ENCODE results near the gene TUBE1. TPM values are rescaled to one million over a fixed set of nuclear protein-coding genes. Genes with fewer than 3 reads are reported as not detected.

TUBE1 gene
- total and polyA plus RNA-seq, 2 of the 4 experiments (the other 2 are of a cell fraction): 7.9 to 8.6 TPM

DNA sequence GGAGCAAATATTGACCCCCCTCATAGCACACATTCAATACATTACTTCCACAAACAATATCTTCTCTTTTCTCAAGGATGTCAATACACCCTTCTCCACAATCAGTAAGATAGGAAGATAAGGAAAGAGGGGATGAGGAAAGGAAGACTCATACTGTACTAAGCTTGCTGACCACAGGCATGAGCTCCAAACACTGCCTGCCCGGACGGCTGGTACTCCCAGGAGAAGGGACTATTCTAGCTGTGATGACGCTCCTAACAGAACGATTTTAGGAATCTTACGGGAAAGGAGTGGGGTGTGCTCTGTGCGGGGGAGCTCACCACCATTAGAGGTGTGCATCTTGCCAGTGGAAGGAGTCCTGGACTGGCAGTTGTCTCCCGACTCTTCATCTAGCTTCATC is 37.3 kb downstream of the TUBE1 start:
- Histone ChIP-seq H4K20me1 (ENCODE audit: insufficient read depth, low read length) (no peaks in the 10 kb centered on the region), H3K9me3 (ENCODE audit: control insufficient read depth, insufficient read depth, low read length) (no peaks in the 10 kb centered on the region; the same call in 1 of the 2 replicates), H3K9me1 (ENCODE audit: insufficient read depth, low read length) (0 out of 2 replicates have a peak, but pooled peaks cover 2% of the 10 kb centered on the region), H4K8ac (ENCODE audit: low read depth in 2 of 2, low read length in 2 of 2) (no peak overlapping the region), H3K23ac (ENCODE audit: low read depth, low read length) (no peak overlapping the region), H3K4me3 (ENCODE audit: insufficient read depth, low read depth, low read length) (no peak overlapping the region), H3K4me1 (ENCODE audit: control insufficient read depth, insufficient read depth, low read length) (peaks cover 3% of the 10 kb centered on the region), H2BK120ac (ENCODE audit: low read depth, low read length) (no peak overlapping the region), H2BK15ac (ENCODE audit: low read depth, low read length) (no peak overlapping the region), H3K18ac (ENCODE audit: low read depth, low read length) (no peak overlapping the region), H3K9ac (ENCODE audit: low read depth, low read length) (no peak overlapping the region), H3K4ac (ENCODE audit: low read depth, low read length) (no peak overlapping the region), H3K79me1 (ENCODE audit: low read depth in 1 of 2, low read length in 2 of 2) (no peaks in the 10 kb centered on the region), H3K27me3 (ENCODE audit: control insufficient read depth, insufficient read depth, low read length) (no peaks in the 10 kb centered on the region), H3K14ac (replicated peaks; ENCODE audit: low read depth, low read length) (no peak overlapping the region), H2AK5ac (ENCODE audit: low read depth, low read length) (no peak overlapping the region), H4K5ac (ENCODE audit: low read depth, low read length) (no peak overlapping the region), H3K36me3 (ENCODE audit: control insufficient read depth, insufficient read depth, low read length) (no peaks in the 10 kb centered on the region), H2AFZ (replicated peaks; ENCODE audit: low read length, poor library complexity) (no peak overlapping the region), H2BK20ac (ENCODE audit: low read depth, low read length) (no peak overlapping the region), H2AK9ac (replicated peaks; ENCODE audit: low read depth, low read length, poor library complexity) (no peak overlapping the region), H2BK5ac (ENCODE audit: low read depth, low read length, poor library complexity, severe bottlenecking) (no peak overlapping the region), H3K27ac (ENCODE audit: insufficient read depth, low read length) (no peak overlapping the region), H3K56ac (ENCODE audit: extremely low read depth, insufficient read depth, low read length) (no peak overlapping the region), H3K4me2 (ENCODE audit: low read depth, low read length) (no peak overlapping the region), H4K91ac (ENCODE audit: insufficient read depth, low read depth, low read length) (no peak overlapping the region)
- 100% methylated on average over 2 of the region's 7 CpGs; no CpG with 5 or more reads in 1 of the 2 experiments for WGBS, 2 experiments (ENCODE audit: extremely low coverage in 2 of 2, insufficient read length in 1 of 2)
- ATAC-seq (ENCODE audit: low read depth): no peak
- intact Hi-C loops (cut with micrococcal nuclease): no loop called here
- BruUV-seq (replicated peaks): no TSS peak
- POLR2A ChIA-PET (ENCODE audit: unreplicated experiment): no interaction called here
- no peak for DNase-seq
- CTCF ChIA-PET: interaction anchor here (0.6 kb wide), 1 partner anchor 691 kb away, joined by 8 read pairs; no protein-coding TSS in a partner anchor
- dilution Hi-C loops (cut with HindIII; ENCODE audit: low sequenced_read_pairs, unreplicated experiment): no loop called here
- in situ Hi-C loops (cut with MboI; ENCODE audit: low sequenced_read_pairs): loop anchor here (25.0 kb wide), 2 partner anchors 688 to 1013 kb away; no protein-coding TSS in a partner anchor
- TF ChIP-seq, protein P1, sequence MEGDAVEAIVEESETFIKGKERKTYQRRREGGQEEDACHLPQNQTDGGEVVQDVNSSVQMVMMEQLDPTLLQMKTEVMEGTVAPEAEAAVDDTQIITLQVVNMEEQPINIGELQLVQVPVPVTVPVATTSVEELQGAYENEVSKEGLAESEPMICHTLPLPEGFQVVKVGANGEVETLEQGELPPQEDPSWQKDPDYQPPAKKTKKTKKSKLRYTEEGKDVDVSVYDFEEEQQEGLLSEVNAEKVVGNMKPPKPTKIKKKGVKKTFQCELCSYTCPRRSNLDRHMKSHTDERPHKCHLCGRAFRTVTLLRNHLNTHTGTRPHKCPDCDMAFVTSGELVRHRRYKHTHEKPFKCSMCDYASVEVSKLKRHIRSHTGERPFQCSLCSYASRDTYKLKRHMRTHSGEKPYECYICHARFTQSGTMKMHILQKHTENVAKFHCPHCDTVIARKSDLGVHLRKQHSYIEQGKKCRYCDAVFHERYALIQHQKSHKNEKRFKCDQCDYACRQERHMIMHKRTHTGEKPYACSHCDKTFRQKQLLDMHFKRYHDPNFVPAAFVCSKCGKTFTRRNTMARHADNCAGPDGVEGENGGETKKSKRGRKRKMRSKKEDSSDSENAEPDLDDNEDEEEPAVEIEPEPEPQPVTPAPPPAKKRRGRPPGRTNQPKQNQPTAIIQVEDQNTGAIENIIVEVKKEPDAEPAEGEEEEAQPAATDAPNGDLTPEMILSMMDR (conservative IDR thresholded peaks at IDR 0.05; ENCODE audit: low read depth, low read length): no peak
- no peak for TF ChIP-seq RAD21 (IDR thresholded peaks at IDR 0.05; ENCODE audit: low read length)
- no peak for TF ChIP-seq MAZ (IDR thresholded peaks at IDR 0.05; ENCODE audit: borderline replicate concordance, low read depth, low read length)
- TF ChIP-seq RFX5 (IDR thresholded peaks at IDR 0.05; ENCODE audit: low read depth, low read length): no peak
- TF ChIP-seq RCOR1 (IDR thresholded peaks at IDR 0.05; ENCODE audit: insufficient replicate concordance, low read length): no peak
- no peak for TF ChIP-seq SMC3 (IDR thresholded peaks at IDR 0.05; ENCODE audit: low read depth, low read length)
- TF ChIP-seq MXI1 (IDR thresholded peaks at IDR 0.05; ENCODE audit: borderline replicate concordance, low read depth, low read length): no peak
- no peak for TF ChIP-seq POLR2A (IDR thresholded peaks at IDR 0.05; ENCODE audit: low read depth, low read length)
- TF ChIP-seq MAFK (IDR thresholded peaks at IDR 0.05; ENCODE audit: low read depth, low read length): no peak
- no peak for TF ChIP-seq NFE2L2 (IDR thresholded peaks at IDR 0.05; ENCODE audit: low read depth, low read length)
- TF ChIP-seq CEBPB (IDR thresholded peaks at IDR 0.05; ENCODE audit: low read depth, low read length): no peak
- TF ChIP-seq FOS (IDR thresholded peaks at IDR 0.05; ENCODE audit: low read depth, low read length): no peak
- no peak for TF ChIP-seq BHLHE40 (IDR thresholded peaks at IDR 0.05; ENCODE audit: low read depth, low read length)
- TF ChIP-seq, protein P2, sequence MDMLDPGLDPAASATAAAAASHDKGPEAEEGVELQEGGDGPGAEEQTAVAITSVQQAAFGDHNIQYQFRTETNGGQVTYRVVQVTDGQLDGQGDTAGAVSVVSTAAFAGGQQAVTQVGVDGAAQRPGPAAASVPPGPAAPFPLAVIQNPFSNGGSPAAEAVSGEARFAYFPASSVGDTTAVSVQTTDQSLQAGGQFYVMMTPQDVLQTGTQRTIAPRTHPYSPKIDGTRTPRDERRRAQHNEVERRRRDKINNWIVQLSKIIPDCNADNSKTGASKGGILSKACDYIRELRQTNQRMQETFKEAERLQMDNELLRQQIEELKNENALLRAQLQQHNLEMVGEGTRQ (IDR thresholded peaks at IDR 0.05; ENCODE audit: low read depth, low read length): no peak
- TF ChIP-seq CHD1 (IDR thresholded peaks at IDR 0.05; ENCODE audit: low read depth, low read length): no peak
- TF ChIP-seq, protein P3, sequence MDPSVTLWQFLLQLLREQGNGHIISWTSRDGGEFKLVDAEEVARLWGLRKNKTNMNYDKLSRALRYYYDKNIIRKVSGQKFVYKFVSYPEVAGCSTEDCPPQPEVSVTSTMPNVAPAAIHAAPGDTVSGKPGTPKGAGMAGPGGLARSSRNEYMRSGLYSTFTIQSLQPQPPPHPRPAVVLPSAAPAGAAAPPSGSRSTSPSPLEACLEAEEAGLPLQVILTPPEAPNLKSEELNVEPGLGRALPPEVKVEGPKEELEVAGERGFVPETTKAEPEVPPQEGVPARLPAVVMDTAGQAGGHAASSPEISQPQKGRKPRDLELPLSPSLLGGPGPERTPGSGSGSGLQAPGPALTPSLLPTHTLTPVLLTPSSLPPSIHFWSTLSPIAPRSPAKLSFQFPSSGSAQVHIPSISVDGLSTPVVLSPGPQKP (IDR thresholded peaks at IDR 0.05; ENCODE audit: borderline replicate concordance, low read depth, low read length): no peak

All from IMR-90 (cell line).